Panc1 (cell line): ENCODE measurements around the gene CCDC187. TPM values are rescaled to one million over a fixed set of nuclear protein-coding genes. Genes with fewer than 3 reads are reported as not detected.

Experiments
- ATAC-seq: fragments of 200-7000 bp; cut with Tn5 transposase; 2 replicates; pipeline ENCODE4 v1.9.1; 2020; ENCODE audit warnings: mild to moderate bottlenecking, moderate library complexity
- BruUV-seq: library from RNA; stranded (reverse); fragments of 400-500 nt; replicated peaks from 2 replicates; lab custom pipeline; 2021; lab: Mats Ljungman, UMichigan
- CTCF ChIA-PET: fragments of 300-600 bp; sonication (Branson Sonifier 250); formaldehyde crosslinking; loops from one replicate; lab custom pipeline; 2022; ENCODE audit warnings: antibody characterized with exemption; lab: Charles Lee
- POLR2A ChIA-PET: fragments of 300-600 bp; sonication (Branson Sonifier 250); formaldehyde crosslinking; loops from one replicate; lab custom pipeline; 2022; ENCODE audit warnings: antibody characterized with exemption; lab: Charles Lee
- DNase-seq: peaks from one replicate; pipeline ENCODE4 v3.0.0-alpha.2; 2010; ENCODE audit warnings: low read depth, low spot score
- H3K27ac ChIP-seq: 2 replicates; pipeline ENCODE4 v1.5.1; 2011; ENCODE audit warnings: mild to moderate bottlenecking, low read length, inconsistent platforms
- H3K27me3 ChIP-seq: fragments of 200-500 bp; sonication (Bioruptor generic); 2 replicates; pipeline ENCODE4 v1.6.0; 2014; ENCODE audit warnings: low read length, inconsistent platforms; ENCODE audit not compliant: control insufficient read depth, insufficient read depth
- H3K36me3 ChIP-seq: fragments of 200-500 bp; sonication (Bioruptor generic); 2 replicates; pipeline ENCODE4 v1.5.1; 2014; ENCODE audit warnings: inconsistent platforms, mild to moderate bottlenecking, low read length, moderate library complexity; ENCODE audit not compliant: control insufficient read depth, insufficient read depth
- H3K4me1 ChIP-seq: 2 replicates; pipeline ENCODE4 v1.5.1; 2011; ENCODE audit warnings: inconsistent platforms, mild to moderate bottlenecking, low read length, moderate library complexity; ENCODE audit not compliant: control insufficient read depth, insufficient read depth
- H3K4me3 ChIP-seq, 2 experiments: 2 replicates each; pipeline ENCODE4 v1.5.1; 2011 to 2012; ENCODE audit warnings: low read depth in 2 of 2, low read length in 2 of 2, mild to moderate bottlenecking in 2 of 2, inconsistent platforms in 1 of 2, moderate library complexity in 1 of 2
- H3K9me3 ChIP-seq: fragments of 200-500 bp; sonication (Bioruptor generic); 2 replicates; pipeline ENCODE4 v1.5.1; 2014; ENCODE audit warnings: low read depth, mild to moderate bottlenecking, inconsistent platforms, low read length, moderate library complexity; ENCODE audit not compliant: control insufficient read depth, insufficient read depth
- POLR2AphosphoS5 ChIP-seq: IDR thresholded peaks from 2 replicates; pipeline ENCODE4 v1.6.1; 2012; ENCODE audit warnings: mild to moderate bottlenecking, low read depth, low read length, moderate library complexity
- SIN3A ChIP-seq: IDR thresholded peaks from 2 replicates; pipeline ENCODE4 v1.6.1; 2012; ENCODE audit warnings: low read depth, mild to moderate bottlenecking, low read length, moderate library complexity, borderline replicate concordance; ENCODE audit not compliant: insufficient read depth
- TCF7L2 ChIP-seq: IDR thresholded peaks from 2 replicates; pipeline ENCODE4 v1.6.1; 2011; ENCODE audit warnings: mild to moderate bottlenecking, low read depth, low read length, inconsistent platforms
- in situ Hi-C: cut with HindIII; loops from 2 replicates; pipeline ENCODE4 v1.10.0; 2016; ENCODE audit warnings: low sequenced_read_pairs, low pct_unique_long_range_greater_than_20kb
- intact Hi-C: fragments of 100-400 bp; cut with micrococcal nuclease; formaldehyde crosslinking; loops from one replicate; pipeline ENCODE4 v1.10.0; 2022; ENCODE audit not compliant: unreplicated experiment
- total RNA-seq: library from RNA; stranded (reverse); gene quantifications from one replicate; pipeline ENCODE4 v1.2.1, GENCODE V29; 2021; ENCODE audit not compliant: unreplicated experiment
- TF ChIP-seq, protein P1 (sequence below), 2 experiments: IDR thresholded peaks; 2 replicates each; pipeline ENCODE4 v1.6.1; 2011 to 2012; ENCODE audit warnings: low read depth in 2 of 2, control low read depth in 1 of 2, low read length in 1 of 2, mild to moderate bottlenecking in 1 of 2, moderate library complexity in 1 of 2; ENCODE audit not compliant: insufficient read depth in 1 of 2
- TF ChIP-seq, protein P2 (sequence below): fragments of 450-650 bp; IDR thresholded peaks from 2 replicates; pipeline ENCODE4 v1.5.1; 2017; ENCODE audit warnings: mild to moderate bottlenecking

CCDC187 gene
- total RNA-seq, 1 experiment from 2014 or later: not detected

DNA sequence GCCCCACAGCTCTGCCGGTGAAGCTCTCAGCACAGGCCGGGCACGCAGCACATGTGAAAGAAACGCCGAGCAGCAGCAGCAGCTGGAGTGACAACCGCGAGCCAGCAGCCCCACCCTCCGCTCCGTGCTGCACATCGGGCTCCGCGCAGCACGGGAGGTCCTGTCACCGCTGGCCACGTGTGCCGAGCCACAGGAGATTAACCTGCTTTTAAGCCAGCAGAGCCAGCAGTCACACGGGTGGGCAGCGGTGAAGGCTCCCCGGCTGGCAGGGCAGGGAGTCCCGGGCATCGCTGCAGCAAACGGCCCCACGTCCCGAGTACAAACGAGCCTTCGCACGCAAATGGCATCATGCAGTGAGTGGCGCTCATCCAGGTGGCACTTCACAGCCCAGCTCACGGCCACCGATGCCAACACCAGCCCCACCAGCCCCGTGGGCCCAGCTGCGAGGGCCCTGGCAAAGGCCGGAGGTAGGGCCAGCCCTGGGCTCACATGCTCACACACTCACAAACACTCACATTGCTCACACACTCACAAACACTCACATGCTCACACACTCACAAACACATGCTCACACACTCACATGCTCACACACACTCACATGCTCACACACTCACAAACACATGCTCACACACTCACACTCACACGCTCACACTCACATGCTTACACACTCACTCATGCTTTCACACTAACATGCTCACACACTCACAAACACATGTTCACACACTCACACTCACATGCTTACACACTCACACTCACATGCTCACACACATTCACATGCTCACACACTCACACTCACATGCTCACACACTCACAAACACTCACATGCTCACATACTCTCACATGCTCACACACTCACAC is 11.1 kb downstream of the CCDC187 start:
- ChIA-PET POLR2A (no interaction called here), CTCF (no interaction called here)
- intact Hi-C loops: no loop called here
- TF ChIP-seq POLR2AphosphoS5: no peak
- TF ChIP-seq, protein P1, sequence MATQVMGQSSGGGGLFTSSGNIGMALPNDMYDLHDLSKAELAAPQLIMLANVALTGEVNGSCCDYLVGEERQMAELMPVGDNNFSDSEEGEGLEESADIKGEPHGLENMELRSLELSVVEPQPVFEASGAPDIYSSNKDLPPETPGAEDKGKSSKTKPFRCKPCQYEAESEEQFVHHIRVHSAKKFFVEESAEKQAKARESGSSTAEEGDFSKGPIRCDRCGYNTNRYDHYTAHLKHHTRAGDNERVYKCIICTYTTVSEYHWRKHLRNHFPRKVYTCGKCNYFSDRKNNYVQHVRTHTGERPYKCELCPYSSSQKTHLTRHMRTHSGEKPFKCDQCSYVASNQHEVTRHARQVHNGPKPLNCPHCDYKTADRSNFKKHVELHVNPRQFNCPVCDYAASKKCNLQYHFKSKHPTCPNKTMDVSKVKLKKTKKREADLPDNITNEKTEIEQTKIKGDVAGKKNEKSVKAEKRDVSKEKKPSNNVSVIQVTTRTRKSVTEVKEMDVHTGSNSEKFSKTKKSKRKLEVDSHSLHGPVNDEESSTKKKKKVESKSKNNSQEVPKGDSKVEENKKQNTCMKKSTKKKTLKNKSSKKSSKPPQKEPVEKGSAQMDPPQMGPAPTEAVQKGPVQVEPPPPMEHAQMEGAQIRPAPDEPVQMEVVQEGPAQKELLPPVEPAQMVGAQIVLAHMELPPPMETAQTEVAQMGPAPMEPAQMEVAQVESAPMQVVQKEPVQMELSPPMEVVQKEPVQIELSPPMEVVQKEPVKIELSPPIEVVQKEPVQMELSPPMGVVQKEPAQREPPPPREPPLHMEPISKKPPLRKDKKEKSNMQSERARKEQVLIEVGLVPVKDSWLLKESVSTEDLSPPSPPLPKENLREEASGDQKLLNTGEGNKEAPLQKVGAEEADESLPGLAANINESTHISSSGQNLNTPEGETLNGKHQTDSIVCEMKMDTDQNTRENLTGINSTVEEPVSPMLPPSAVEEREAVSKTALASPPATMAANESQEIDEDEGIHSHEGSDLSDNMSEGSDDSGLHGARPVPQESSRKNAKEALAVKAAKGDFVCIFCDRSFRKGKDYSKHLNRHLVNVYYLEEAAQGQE (IDR thresholded peaks at IDR 0.05; ENCODE audit: insufficient read depth in 1 of 2, low read depth in 2 of 2, low read length in 1 of 2): no peak
- TF ChIP-seq, protein P2, sequence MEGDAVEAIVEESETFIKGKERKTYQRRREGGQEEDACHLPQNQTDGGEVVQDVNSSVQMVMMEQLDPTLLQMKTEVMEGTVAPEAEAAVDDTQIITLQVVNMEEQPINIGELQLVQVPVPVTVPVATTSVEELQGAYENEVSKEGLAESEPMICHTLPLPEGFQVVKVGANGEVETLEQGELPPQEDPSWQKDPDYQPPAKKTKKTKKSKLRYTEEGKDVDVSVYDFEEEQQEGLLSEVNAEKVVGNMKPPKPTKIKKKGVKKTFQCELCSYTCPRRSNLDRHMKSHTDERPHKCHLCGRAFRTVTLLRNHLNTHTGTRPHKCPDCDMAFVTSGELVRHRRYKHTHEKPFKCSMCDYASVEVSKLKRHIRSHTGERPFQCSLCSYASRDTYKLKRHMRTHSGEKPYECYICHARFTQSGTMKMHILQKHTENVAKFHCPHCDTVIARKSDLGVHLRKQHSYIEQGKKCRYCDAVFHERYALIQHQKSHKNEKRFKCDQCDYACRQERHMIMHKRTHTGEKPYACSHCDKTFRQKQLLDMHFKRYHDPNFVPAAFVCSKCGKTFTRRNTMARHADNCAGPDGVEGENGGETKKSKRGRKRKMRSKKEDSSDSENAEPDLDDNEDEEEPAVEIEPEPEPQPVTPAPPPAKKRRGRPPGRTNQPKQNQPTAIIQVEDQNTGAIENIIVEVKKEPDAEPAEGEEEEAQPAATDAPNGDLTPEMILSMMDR: no peak
- TF ChIP-seq SIN3A: no peak
- TF ChIP-seq TCF7L2: no peak
- Histone ChIP-seq H3K27ac (no peak overlapping the region), H3K4me1 (peaks cover 3% of the 10 kb centered on the region; the same call in 1 of the 2 replicates), H3K9me3 (no peaks in the 10 kb centered on the region), H3K27me3 (no peaks in the 10 kb centered on the region), H3K36me3 (no peaks in the 10 kb centered on the region), H3K4me3 (no peak overlapping the region)
- ATAC-seq: no peak
- BruUV-seq: no TSS peak
- in situ Hi-C loops: no loop called here
- DNase-seq: no peak

GRCh38 chr9:136292026-136292538 is 11.8 kb downstream of the CCDC187 start:
- ATAC-seq (no peak), DNase-seq (no peak)
- no peaks in the 10 kb centered on the region for H3K36me3 ChIP-seq
- H3K4me3 ChIP-seq: no peak overlapping the region
- ChIA-PET POLR2A (no interaction called here), CTCF (no interaction called here)
- no peaks in the 10 kb centered on the region for H3K27me3 ChIP-seq
- TF ChIP-seq POLR2AphosphoS5: no peak
- no peak for TF ChIP-seq SIN3A
- TF ChIP-seq TCF7L2: no peak
- TF ChIP-seq, protein P1 (IDR thresholded peaks at IDR 0.05; ENCODE audit: insufficient read depth in 1 of 2, low read depth in 2 of 2, low read length in 1 of 2): no peak
- TF ChIP-seq, protein P2: no peak
- H3K4me1 ChIP-seq: peaks cover 3% of the 10 kb centered on the region; the same call in 1 of the 2 replicates
- H3K9me3 ChIP-seq: no peaks in the 10 kb centered on the region
- H3K27ac ChIP-seq: no peak overlapping the region
- in situ Hi-C loops (no loop called here), intact Hi-C loops (no loop called here)
- BruUV-seq: no TSS peak
